ENCODE results near the gene PSMC5. TPM values are rescaled to one million over a fixed set of nuclear protein-coding genes. Genes with fewer than 3 reads are reported as not detected.

PSMC5 gene
- total and polyA plus RNA-seq, 4 experiments from 2014 or later, result 121 to 227 (median 155) TPM

- H3K4me3 ChIP-seq (ENCODE audit: low read length in 2 of 2), result no peak overlapping the region
- H3K36me3 ChIP-seq (ENCODE audit: insufficient read depth, low read length), result peaks cover 48% of the 10 kb centered on the region
- Mint-ChIP-seq H3K36me3 (peaks cover 20 to 55% of the 10 kb centered on the region in 2 donors), H3K4me3 (no peak overlapping the region), H3K9me3 (no peaks in the 10 kb centered on the region), H3K27me3 (no peaks in the 10 kb centered on the region), H3K4me1 (peaks cover 29 to 66% (median 42%) of the 10 kb centered on the region in 4 donors), H3K27ac (peak overlapping the region in 3 of 7 donors; percentile 46 to 71 (median 55))
- POLR2A ChIA-PET (ENCODE audit: partially characterized antibody), result interaction anchor here (1.1 to 5.6 kb wide), 4 partner anchors 8 to 141 kb away, joined by 3 to 93 read pairs (median 4); partner anchors contain the start of genes DDX42, FTSJ3 and PSMC5
- no peaks in the 10 kb centered on the region for H3K27me3 ChIP-seq (ENCODE audit: insufficient read depth, low read length)
- CTCF ChIA-PET (ENCODE audit: partially characterized antibody), result interaction anchor here (1.1 to 1.5 kb wide), 2 partner anchors 9 to 138 kb away, joined by 3 read pairs; no protein-coding TSS in a partner anchor
- no peak for DNase-seq
- H3K27ac ChIP-seq (ENCODE audit: low read depth, low read length), result no peak overlapping the region
- intact Hi-C loops (cut with micrococcal nuclease), result no loop called here
- H3K9me3 ChIP-seq (ENCODE audit: control insufficient read depth in 1 of 2, low read length in 2 of 2), result no peaks in the 10 kb centered on the region
- H3K4me1 ChIP-seq (ENCODE audit: insufficient read depth, low read length), result peaks cover 69% of the 10 kb centered on the region
Observed at GRCh38 chr17:63836811-63837210, 9.6 kb downstream of the PSMC5 start.

GRCh38 chr17:63837480-63837879 is 10.2 kb downstream of the PSMC5 start:
- Mint-ChIP-seq H3K27ac (peak overlapping the region in 2 of 7 donors; percentile 55 to 71), H3K36me3 (peaks cover 13 to 51% of the 10 kb centered on the region in 2 donors), H3K4me3 (no peak overlapping the region), H3K9me3 (no peaks in the 10 kb centered on the region), H3K27me3 (no peaks in the 10 kb centered on the region), H3K4me1 (peaks cover 25 to 60% (median 38%) of the 10 kb centered on the region in 4 donors)
- no peak for DNase-seq
- ChIA-PET CTCF (ENCODE audit: partially characterized antibody) (interaction anchor here (1.1 to 4.8 kb wide), 3 partner anchors 7 to 139 kb away, joined by 3 to 21 read pairs (median 3); no protein-coding TSS in a partner anchor), POLR2A (ENCODE audit: partially characterized antibody) (interaction anchor here (1.5 to 8.8 kb wide), 4 partner anchors 9 to 142 kb away, joined by 3 to 93 read pairs (median 35); partner anchors contain the start of genes CCDC47, DDX42, FTSJ3 and PSMC5)
- Histone ChIP-seq H3K4me3 (ENCODE audit: low read length in 2 of 2) (no peak overlapping the region), H3K36me3 (ENCODE audit: insufficient read depth, low read length) (peaks cover 42% of the 10 kb centered on the region), H3K27me3 (ENCODE audit: insufficient read depth, low read length) (no peaks in the 10 kb centered on the region), H3K4me1 (ENCODE audit: insufficient read depth, low read length) (peaks cover 62% of the 10 kb centered on the region), H3K27ac (ENCODE audit: low read depth, low read length) (no peak overlapping the region), H3K9me3 (ENCODE audit: control insufficient read depth in 1 of 2, low read length in 2 of 2) (no peaks in the 10 kb centered on the region)
- intact Hi-C loops (cut with micrococcal nuclease), result no loop called here

GRCh38 chr17:63837962-63838600 is 10.8 kb downstream of the PSMC5 start:
- intact Hi-C loops (cut with micrococcal nuclease), result no loop called here
- Mint-ChIP-seq H3K27ac (peak overlapping the region in 4 of 7 donors; percentile 29 to 67 (median 42)), H3K36me3 (peaks cover 13 to 48% of the 10 kb centered on the region in 2 donors), H3K4me1 (peaks cover 25 to 59% (median 40%) of the 10 kb centered on the region in 4 donors), H3K9me3 (no peaks in the 10 kb centered on the region), H3K27me3 (no peaks in the 10 kb centered on the region), H3K4me3 (peak overlapping the region in 3 of 8 donors; percentile 43 to 94 (median 61))
- peaks cover 36% of the 10 kb centered on the region for H3K36me3 ChIP-seq (ENCODE audit: insufficient read depth, low read length)
- ChIA-PET CTCF (ENCODE audit: partially characterized antibody) (interaction anchor here (1.1 to 4.8 kb wide), 5 partner anchors 7 to 83 kb away, joined by 3 to 21 read pairs (median 5); no protein-coding TSS in a partner anchor), POLR2A (ENCODE audit: partially characterized antibody) (interaction anchor here (0.8 to 8.8 kb wide), 9 partner anchors 9 to 307 kb away, joined by 3 to 93 read pairs (median 4); partner anchors contain the start of genes CCDC47, DDX42, FTSJ3 and PSMC5)
- H3K4me1 ChIP-seq (ENCODE audit: insufficient read depth, low read length), result peaks cover 60% of the 10 kb centered on the region
- no peak for DNase-seq
- no peaks in the 10 kb centered on the region for H3K27me3 ChIP-seq (ENCODE audit: insufficient read depth, low read length)
- peak overlapping the region; percentile 24 for H3K27ac ChIP-seq (ENCODE audit: low read depth, low read length)
- no peaks in the 10 kb centered on the region for H3K9me3 ChIP-seq (ENCODE audit: control insufficient read depth in 1 of 2, low read length in 2 of 2)
- no peak overlapping the region for H3K4me3 ChIP-seq (ENCODE audit: low read length in 2 of 2)

- H3K9me3 ChIP-seq (ENCODE audit: control insufficient read depth in 1 of 2, low read length in 2 of 2), result no peaks in the 10 kb centered on the region
- peaks cover 11 to 45% of the 10 kb centered on the region in 2 donors for H3K36me3 Mint-ChIP-seq
- peaks cover 64% of the 10 kb centered on the region for H3K4me1 ChIP-seq (ENCODE audit: insufficient read depth, low read length)
- no peaks in the 10 kb centered on the region for H3K9me3 Mint-ChIP-seq
- peak overlapping the region; percentile 69 to 94 (median 74) for H3K4me3 Mint-ChIP-seq
- ChIA-PET CTCF (ENCODE audit: partially characterized antibody) (interaction anchor here (1.1 to 4.8 kb wide), 5 partner anchors 8 to 83 kb away, joined by 3 to 21 read pairs (median 5); no protein-coding TSS in a partner anchor), POLR2A (ENCODE audit: partially characterized antibody) (interaction anchor here (0.8 to 8.8 kb wide), 9 partner anchors 10 to 307 kb away, joined by 3 to 93 read pairs (median 5); partner anchors contain the start of genes CCDC47, DDX42, FTSJ3 and PSMC5)
- H3K4me3 ChIP-seq (ENCODE audit: low read length in 2 of 2), result peak overlapping the region in 1 of 2 donors; percentile 13
- no peaks in the 10 kb centered on the region for H3K27me3 Mint-ChIP-seq
- DNase-seq, result no peak
- H3K4me1 Mint-ChIP-seq, result peaks cover 25 to 61% (median 43%) of the 10 kb centered on the region in 4 donors
- peaks cover 30% of the 10 kb centered on the region for H3K36me3 ChIP-seq (ENCODE audit: insufficient read depth, low read length)
- H3K27ac ChIP-seq (ENCODE audit: low read depth, low read length), result peak overlapping the region; percentile 24
- intact Hi-C loops (cut with micrococcal nuclease), result no loop called here
- no peaks in the 10 kb centered on the region for H3K27me3 ChIP-seq (ENCODE audit: insufficient read depth, low read length)
- H3K27ac Mint-ChIP-seq, result peak overlapping the region; percentile 73 to 87 (median 85)
Observed at GRCh38 chr17:63838631-63839171, 11.5 kb downstream of the PSMC5 start.

- Mint-ChIP-seq H3K9me3 (no peaks in the 10 kb centered on the region), H3K4me1 (peaks cover 18 to 56% (median 36%) of the 10 kb centered on the region in 4 donors), H3K27ac (peak overlapping the region; percentile 87 to 96 (median 95)), H3K36me3 (peaks cover 4 to 27% of the 10 kb centered on the region in 2 donors), H3K4me3 (peak overlapping the region; percentile 85 to 97 (median 94)), H3K27me3 (no peaks in the 10 kb centered on the region)
- intact Hi-C loops (cut with micrococcal nuclease), result loop anchor here (10.0 kb wide), 1 partner anchor 664 kb away; the partner anchor contains the start of genes CEP95 and DDX5
- Histone ChIP-seq H3K4me3 (ENCODE audit: low read length in 2 of 2) (peak overlapping the region; percentile 58 to 72), H3K4me1 (ENCODE audit: insufficient read depth, low read length) (peaks cover 53% of the 10 kb centered on the region), H3K36me3 (ENCODE audit: insufficient read depth, low read length) (peaks cover 12% of the 10 kb centered on the region), H3K27ac (ENCODE audit: low read depth, low read length) (peak overlapping the region; percentile 84), H3K9me3 (ENCODE audit: control insufficient read depth in 1 of 2, low read length in 2 of 2) (no peaks in the 10 kb centered on the region), H3K27me3 (ENCODE audit: insufficient read depth, low read length) (no peaks in the 10 kb centered on the region)
- POLR2A ChIA-PET (ENCODE audit: partially characterized antibody), result interaction anchor here (0.9 to 8.8 kb wide), 9 partner anchors 8 to 665 kb away, joined by 3 to 93 read pairs (median 10); partner anchors contain the start of genes CCDC47, CEP95, DDX42 and DDX5
- no peak for DNase-seq
- CTCF ChIA-PET (ENCODE audit: partially characterized antibody), result interaction anchor here (1.1 to 4.8 kb wide), 7 partner anchors 8 to 434 kb away, joined by 3 to 21 read pairs (median 6); partner anchors contain the start of genes CCDC47 and DDX42
Observed at GRCh38 chr17:63840591-63841349, 13.5 kb downstream of the PSMC5 start.

- Histone ChIP-seq H3K27ac (ENCODE audit: low read depth, low read length) (peak overlapping the region; percentile 84), H3K4me1 (ENCODE audit: insufficient read depth, low read length) (peaks cover 53% of the 10 kb centered on the region), H3K36me3 (ENCODE audit: insufficient read depth, low read length) (peaks cover 5% of the 10 kb centered on the region), H3K27me3 (ENCODE audit: insufficient read depth, low read length) (no peaks in the 10 kb centered on the region), H3K4me3 (ENCODE audit: low read length in 2 of 2) (peak overlapping the region; percentile 58 to 72), H3K9me3 (ENCODE audit: control insufficient read depth in 1 of 2, low read length in 2 of 2) (no peaks in the 10 kb centered on the region)
- ChIA-PET CTCF (ENCODE audit: partially characterized antibody) (interaction anchor here (1.1 to 4.8 kb wide), 4 partner anchors 11 to 131 kb away, joined by 3 to 21 read pairs (median 6); partner anchors contain the start of genes CCDC47 and DDX42), POLR2A (ENCODE audit: partially characterized antibody) (interaction anchor here (0.6 to 8.8 kb wide), 11 partner anchors 8 to 664 kb away, joined by 3 to 93 read pairs (median 6); partner anchors contain the start of genes CCDC47, CEP95, DDX42 and DDX5)
- H3K4me3 Mint-ChIP-seq, result peak overlapping the region; percentile 85 to 97 (median 94)
- H3K36me3 Mint-ChIP-seq, result peaks cover 2 to 23% of the 10 kb centered on the region in 2 donors
- no peaks in the 10 kb centered on the region for H3K27me3 Mint-ChIP-seq
- peak overlapping the region; percentile 87 to 96 (median 95) for H3K27ac Mint-ChIP-seq
- no peak for DNase-seq
- intact Hi-C loops (cut with micrococcal nuclease), result loop anchor here (2.0 to 10.0 kb wide), 3 partner anchors 143 to 663 kb away; partner anchors contain the start of genes CEP95, DDX5 and MAP3K3
- H3K9me3 Mint-ChIP-seq, result no peaks in the 10 kb centered on the region
- H3K4me1 Mint-ChIP-seq, result peaks cover 18 to 56% (median 35%) of the 10 kb centered on the region in 4 donors
Observed at GRCh38 chr17:63841350-63842172, 14.3 kb downstream of the PSMC5 start.

All from CD4-positive, alpha-beta memory T cell (primary cell).